ENCODE data around the gene TGM6.

TGM6 gene

DNA sequence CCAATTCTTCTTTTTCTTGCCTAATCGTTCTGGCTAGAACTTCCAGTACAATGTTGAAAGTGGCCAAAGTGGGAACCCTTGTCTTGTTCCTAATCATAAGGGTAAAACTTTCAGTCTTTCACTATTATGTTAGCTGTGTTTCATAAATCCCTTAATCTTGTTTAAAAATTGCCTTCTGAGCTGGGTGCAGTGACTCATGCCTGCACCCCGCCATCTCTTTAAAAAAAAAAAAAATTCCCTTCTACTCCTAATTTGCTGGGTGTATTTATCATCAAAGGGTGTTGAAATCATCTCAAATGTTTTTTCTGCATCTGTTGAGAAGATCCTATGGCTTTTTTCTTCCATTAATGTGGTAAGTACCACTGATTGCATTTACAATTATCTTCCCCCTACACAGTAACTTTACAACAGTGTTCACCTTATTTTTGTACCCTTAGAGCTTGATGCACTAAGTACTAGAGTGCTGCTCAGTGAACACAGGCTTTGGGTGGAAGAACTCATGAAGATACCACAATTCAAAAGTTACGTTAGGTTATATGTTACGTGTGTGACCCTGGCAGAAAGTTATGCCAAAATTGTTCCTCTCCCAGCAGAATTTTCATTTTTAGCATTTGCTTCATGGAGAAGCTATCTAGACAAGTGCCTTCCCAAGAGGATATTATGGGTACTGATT lies 80.2 kb downstream of the TGM6 start:
- Mint-ChIP-seq H3K4me3 (no peak overlapping the region), H3K36me3 (peaks cover 54 to 70% of the 10 kb centered on the region in 2 donors), H3K9me3 (no peaks in the 10 kb centered on the region), H3K27ac (no peak overlapping the region), H3K27me3 (no peaks in the 10 kb centered on the region), H3K4me1 (peaks cover 14 to 28% of the 10 kb centered on the region in 2 donors)
- no peak for DNase-seq
- ATAC-seq (replicated peaks): no peak

DNA sequence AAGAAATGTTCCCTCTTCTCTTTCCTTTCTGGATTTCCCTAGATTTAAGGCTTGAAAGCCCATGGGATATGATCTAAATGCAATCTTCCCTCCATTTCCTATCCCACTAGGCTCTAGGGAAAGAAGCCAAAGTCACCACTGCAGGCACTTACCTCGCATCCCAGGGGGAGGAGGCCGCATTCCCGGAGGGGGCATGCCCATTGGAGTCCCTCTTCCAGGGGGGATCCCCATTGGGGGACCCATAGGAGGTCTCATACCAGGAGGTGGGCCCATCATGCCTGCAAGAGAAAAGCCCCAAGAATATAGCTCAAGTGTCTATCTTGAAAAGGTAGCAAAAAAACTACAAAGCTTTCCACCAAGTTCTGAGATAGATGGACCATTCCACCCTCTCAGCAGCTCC lies 81.8 kb downstream of the TGM6 start:
- Mint-ChIP-seq H3K4me1 (peaks cover 12 to 28% of the 10 kb centered on the region in 2 donors), H3K27ac (peak overlapping the region; percentile 82), H3K36me3 (peaks cover 57 to 70% of the 10 kb centered on the region in 2 donors), H3K4me3 (no peak overlapping the region), H3K9me3 (no peaks in the 10 kb centered on the region), H3K27me3 (no peaks in the 10 kb centered on the region)
- no peak for ATAC-seq (replicated peaks)
- DNase-seq: no peak

DNA sequence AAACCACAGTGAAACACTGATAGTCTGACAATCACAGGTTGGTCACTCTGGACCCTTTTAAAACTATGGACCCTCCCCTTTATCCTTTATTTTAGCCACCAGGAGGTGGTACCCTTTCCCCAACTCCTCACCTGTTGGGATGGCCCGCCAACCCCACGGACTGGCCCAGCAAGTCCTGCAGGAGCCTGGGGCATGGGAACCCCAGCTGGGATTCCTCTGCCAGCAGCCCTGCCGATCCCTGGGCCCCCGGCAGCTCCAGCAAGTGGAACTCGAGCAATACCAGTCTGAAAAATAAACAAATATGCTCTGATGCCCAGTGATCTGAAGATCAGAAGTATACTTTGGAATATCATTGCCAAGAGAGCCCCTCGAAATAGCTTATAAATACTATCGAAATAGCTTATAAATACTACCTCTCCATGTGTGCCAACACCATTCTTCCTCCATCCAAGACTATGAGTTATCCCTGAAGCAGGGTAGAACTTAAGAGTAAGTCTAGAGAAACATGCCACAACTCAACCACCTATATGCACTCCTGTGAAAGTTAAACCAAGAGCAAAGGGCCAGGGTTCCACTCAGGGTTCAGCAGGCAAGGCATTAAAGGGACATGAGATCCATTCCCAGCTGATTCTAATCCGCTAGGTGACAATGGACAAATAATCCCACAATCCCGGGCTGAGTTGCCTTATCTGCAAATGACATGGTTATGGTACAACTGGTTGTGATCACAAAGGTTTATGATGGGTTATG lies 83.1 kb downstream of the TGM6 start:
- DNase-seq (no peak), ATAC-seq (replicated peaks) (no peak)
- H3K27me3 Mint-ChIP-seq: no peaks in the 10 kb centered on the region
- H3K27ac Mint-ChIP-seq: no peak overlapping the region
- H3K9me3 Mint-ChIP-seq: no peaks in the 10 kb centered on the region
- H3K36me3 Mint-ChIP-seq: peaks cover 60 to 80% of the 10 kb centered on the region in 2 donors
- no peak overlapping the region for H3K4me3 Mint-ChIP-seq
- peaks cover 22 to 37% of the 10 kb centered on the region in 2 donors for H3K4me1 Mint-ChIP-seq

GRCh38 chr20:2465100-2465499 lies 84.4 kb downstream of the TGM6 start:
- Mint-ChIP-seq H3K27me3 (no peaks in the 10 kb centered on the region), H3K4me1 (peaks cover 28 to 43% of the 10 kb centered on the region in 2 donors), H3K9me3 (no peaks in the 10 kb centered on the region), H3K27ac (no peak overlapping the region), H3K36me3 (peaks cover 59 to 80% of the 10 kb centered on the region in 2 donors), H3K4me3 (no peak overlapping the region)
- DNase-seq (no peak), ATAC-seq (replicated peaks) (peak; percentile 27 to 60)

GRCh38 chr20:2467412-2467811 lies 86.7 kb downstream of the TGM6 start:
- ATAC-seq (replicated peaks): no peak
- Mint-ChIP-seq H3K27me3 (no peaks in the 10 kb centered on the region), H3K4me1 (peaks cover 35 to 53% of the 10 kb centered on the region in 2 donors), H3K4me3 (peak overlapping the region; percentile 26 to 54), H3K27ac (peak overlapping the region; percentile 72), H3K36me3 (peaks cover 48 to 68% of the 10 kb centered on the region in 2 donors), H3K9me3 (no peaks in the 10 kb centered on the region)
- no peak for DNase-seq

- peaks cover 35 to 50% of the 10 kb centered on the region in 2 donors for H3K4me1 Mint-ChIP-seq
- H3K27me3 Mint-ChIP-seq: no peaks in the 10 kb centered on the region
- DNase-seq (no peak), ATAC-seq (replicated peaks) (no peak)
- peaks cover 34 to 58% of the 10 kb centered on the region in 2 donors for H3K36me3 Mint-ChIP-seq
- H3K9me3 Mint-ChIP-seq: no peaks in the 10 kb centered on the region
- H3K4me3 Mint-ChIP-seq: peak overlapping the region; percentile 97 to 99
- peak overlapping the region; percentile 81 for H3K27ac Mint-ChIP-seq
Observed at GRCh38 chr20:2468581-2469407, 88.1 kb downstream of the TGM6 start.

DNA sequence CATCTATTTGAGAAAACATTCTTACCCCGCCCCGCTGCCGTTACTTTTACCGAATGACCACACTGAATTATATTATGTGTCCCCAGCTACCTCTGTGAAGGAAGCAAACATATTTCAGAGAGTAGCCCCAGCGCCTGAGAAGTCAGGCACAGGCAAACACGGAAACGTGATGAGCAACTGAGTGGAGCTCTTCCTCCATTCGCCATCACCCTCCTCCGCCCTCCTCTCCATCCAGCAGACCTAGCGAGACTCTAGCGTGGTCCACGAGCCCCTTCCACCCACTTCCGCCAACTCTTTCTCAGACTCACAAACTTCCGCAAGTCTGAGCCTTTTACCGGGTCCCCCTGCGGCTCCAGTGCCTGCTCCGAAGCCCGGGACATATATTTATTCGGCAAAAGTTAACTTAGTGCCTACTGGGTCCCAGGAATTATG lies 89.3 kb downstream of the TGM6 start:
- peaks cover 35 to 50% of the 10 kb centered on the region in 2 donors for H3K4me1 Mint-ChIP-seq
- peak overlapping the region; percentile 97 to 99 for H3K4me3 Mint-ChIP-seq
- H3K9me3 Mint-ChIP-seq: no peaks in the 10 kb centered on the region
- no peaks in the 10 kb centered on the region for H3K27me3 Mint-ChIP-seq
- H3K27ac Mint-ChIP-seq: peak overlapping the region; percentile 100
- H3K36me3 Mint-ChIP-seq: peaks cover 34 to 56% of the 10 kb centered on the region in 2 donors
- DNase-seq (peak; percentile 50), ATAC-seq (replicated peaks) (peak; percentile 62)

DNA sequence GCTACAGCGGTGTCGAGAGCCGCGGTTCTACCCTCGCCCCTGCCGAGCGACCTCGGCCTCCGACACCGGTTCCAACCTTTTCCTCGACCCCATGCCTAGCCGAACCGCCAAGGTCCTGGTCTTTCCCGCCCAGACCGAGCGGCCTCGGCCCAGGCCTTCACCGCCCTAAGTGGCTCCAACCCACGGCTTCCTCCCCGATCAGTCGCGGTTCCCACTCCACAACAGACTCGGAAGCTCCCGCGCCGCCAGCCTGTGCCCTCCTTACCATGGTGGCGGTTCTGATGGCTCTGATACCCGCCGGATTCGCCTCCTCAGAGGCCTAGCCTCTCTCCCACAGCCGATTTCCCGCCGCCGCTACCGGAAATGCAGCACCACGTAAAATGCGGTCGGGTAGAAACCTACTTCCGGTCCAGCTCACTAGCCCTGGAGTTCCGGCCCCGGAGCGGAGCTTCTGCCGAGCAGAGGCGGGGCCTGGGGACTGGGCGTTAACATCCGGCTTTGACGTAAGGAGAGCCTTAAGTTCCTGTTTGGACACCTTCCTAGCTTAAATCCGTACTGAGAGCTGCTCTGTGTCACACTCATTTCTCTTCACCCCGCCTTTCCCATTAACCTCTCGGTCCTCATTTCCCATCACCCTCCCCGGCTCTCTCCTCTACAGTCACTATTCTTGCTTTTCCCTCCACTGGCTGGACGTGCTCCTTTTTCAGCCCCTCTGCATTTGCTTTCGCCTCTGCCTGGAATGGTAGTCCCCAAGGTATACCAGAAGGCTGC lies 89.9 kb downstream of the TGM6 start, which contains the start of gene SNRPB:
SNRPB (minus strand) TSS at position 367 of the 771 bp plus-strand sequence; CDS start at position 268, 99 bp downstream.
- H3K4me3 Mint-ChIP-seq: peak within 1 kb of the TSS; percentile 97 to 99
- H3K4me1 Mint-ChIP-seq: peaks cover 33 to 45% of the 10 kb centered on the region in 2 donors
- H3K36me3 Mint-ChIP-seq: peaks cover 32 to 54% of the 10 kb centered on the region in 2 donors

GRCh38 chr20:2473516-2473915 lies 92.8 kb downstream of the TGM6 start:
- Mint-ChIP-seq H3K27me3 (no peaks in the 10 kb centered on the region), H3K4me3 (no peak overlapping the region), H3K36me3 (peaks cover 34 to 46% of the 10 kb centered on the region in 2 donors), H3K27ac (no peak overlapping the region), H3K9me3 (no peaks in the 10 kb centered on the region), H3K4me1 (peaks cover 15 to 21% of the 10 kb centered on the region in 2 donors)
- DNase-seq: no peak
- no peak for ATAC-seq (replicated peaks)

More for the DNA sequence above, 89.9 kb downstream of the TGM6 start, which contains the start of gene SNRPB:
- ATAC-seq (replicated peaks) (peak; percentile 96 to 98), DNase-seq (peak; percentile 97)
- Mint-ChIP-seq H3K9me3 (no peaks in the 10 kb centered on the region), H3K27ac (peak within 1 kb of the TSS; percentile 100), H3K27me3 (no peaks in the 10 kb centered on the region)

DNA sequence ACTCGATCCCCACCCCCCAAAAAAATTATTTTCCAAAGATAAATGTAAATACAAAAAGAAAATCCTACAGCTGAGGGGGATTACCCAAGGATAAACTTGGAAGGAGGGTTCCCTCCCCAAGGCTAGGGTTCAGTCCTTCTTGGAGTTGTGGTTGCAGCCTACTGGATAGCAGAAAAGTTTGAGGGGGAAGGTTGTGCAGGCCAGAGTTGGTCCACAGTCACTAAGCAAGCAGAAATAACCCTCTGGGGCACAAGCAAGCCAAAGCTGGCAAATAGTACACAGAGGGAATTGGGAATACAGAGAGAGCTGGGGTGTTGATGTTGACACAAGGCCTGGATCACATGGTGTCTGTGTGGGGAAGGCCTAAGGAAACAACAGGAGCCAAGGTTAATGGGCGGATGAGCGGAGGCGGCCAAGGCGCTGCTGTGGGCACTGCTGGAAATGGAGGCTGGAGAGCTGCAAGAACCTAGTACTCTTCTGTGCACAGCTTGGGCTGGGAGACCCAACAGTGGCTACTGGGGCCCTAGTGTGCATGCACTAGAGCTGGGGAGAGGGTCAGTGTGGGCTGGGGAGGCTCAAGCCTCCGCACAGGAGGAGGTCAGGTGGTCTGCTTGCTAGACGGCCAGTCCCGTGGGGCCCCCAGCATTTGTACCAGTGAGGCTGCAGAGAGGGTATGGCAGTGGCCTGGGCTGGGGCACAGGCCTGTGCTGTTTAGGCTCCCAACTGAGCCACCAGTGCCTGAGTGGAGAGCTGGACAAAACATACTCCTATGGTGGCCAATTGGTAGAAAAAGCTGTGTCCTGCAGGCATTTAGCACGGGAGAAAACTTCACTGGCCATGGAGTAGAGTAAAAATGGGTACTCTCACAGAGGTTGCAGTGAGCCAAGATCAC lies 95.4 kb downstream of the TGM6 start:
- ATAC-seq (replicated peaks): no peak
- no peak overlapping the region for H3K4me3 Mint-ChIP-seq
- DNase-seq: no peak
- H3K36me3 Mint-ChIP-seq: peaks cover 39 to 51% of the 10 kb centered on the region in 2 donors
- H3K27me3 Mint-ChIP-seq: no peaks in the 10 kb centered on the region
- H3K4me1 Mint-ChIP-seq: peaks cover 4 to 5% of the 10 kb centered on the region in 2 donors
- H3K27ac Mint-ChIP-seq: no peak overlapping the region
- H3K9me3 Mint-ChIP-seq: peaks cover 1 to 4% of the 10 kb centered on the region in 2 donors

GRCh38 chr20:2476742-2477615 lies 96.3 kb downstream of the TGM6 start:
- no peaks in the 10 kb centered on the region for H3K27me3 Mint-ChIP-seq
- peaks cover 0 to 4% of the 10 kb centered on the region in 2 donors for H3K4me1 Mint-ChIP-seq
- peaks cover 48 to 60% of the 10 kb centered on the region in 2 donors for H3K36me3 Mint-ChIP-seq
- DNase-seq (no peak), ATAC-seq (replicated peaks) (no peak)
- no peak overlapping the region for H3K27ac Mint-ChIP-seq
- H3K9me3 Mint-ChIP-seq: peaks cover 3 to 6% of the 10 kb centered on the region in 2 donors
- H3K4me3 Mint-ChIP-seq: no peak overlapping the region

- ATAC-seq (replicated peaks) (no peak), DNase-seq (no peak)
- peaks cover 69 to 72% of the 10 kb centered on the region in 2 donors for H3K36me3 Mint-ChIP-seq
- H3K9me3 Mint-ChIP-seq: peaks cover 3 to 6% of the 10 kb centered on the region in 2 donors
- H3K4me3 Mint-ChIP-seq: no peak overlapping the region
- no peaks in the 10 kb centered on the region for H3K27me3 Mint-ChIP-seq
- no peak overlapping the region for H3K27ac Mint-ChIP-seq
- no peaks in the 10 kb centered on the region for H3K4me1 Mint-ChIP-seq
Observed at GRCh38 chr20:2480381-2480780, 99.7 kb downstream of the TGM6 start.

Measured in stimulated activated naive B cell treated with anti-CD40 and anti-IgM and Interleukin-4, amounts not matched to agents 10 μg/mL and 1 μg/mL and 100 μg/mL, for 72 hours (primary cell).